Measurements from ENCODE around the gene TREX2.

TREX2 gene

DNA sequence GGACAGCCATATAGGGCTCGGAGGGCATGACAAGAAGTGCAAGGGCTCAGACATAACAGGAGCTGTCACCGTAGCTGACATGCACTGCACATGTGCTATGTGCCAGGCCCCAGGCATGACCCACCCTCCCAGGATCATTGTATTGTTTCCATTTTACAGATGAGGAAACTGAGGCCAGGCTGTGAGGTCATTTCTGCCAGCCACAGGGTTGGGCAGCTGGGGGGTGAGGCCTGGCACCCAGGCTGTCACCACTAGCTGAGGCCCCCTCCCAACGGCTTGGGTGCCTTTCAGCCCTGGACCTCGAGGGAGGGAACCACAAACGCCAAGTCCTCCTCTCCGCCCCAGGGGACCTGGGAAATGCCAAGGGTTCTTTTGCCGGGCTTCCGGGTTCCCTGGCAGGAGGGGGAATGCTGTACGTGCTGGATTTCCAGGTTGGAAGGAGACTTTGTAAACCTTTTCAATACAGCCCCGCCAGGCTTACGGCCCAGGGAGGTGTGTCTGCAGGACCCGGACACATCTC, 12.6 kb downstream of the TREX2 start:
- DNase-seq, result no peak

DNA sequence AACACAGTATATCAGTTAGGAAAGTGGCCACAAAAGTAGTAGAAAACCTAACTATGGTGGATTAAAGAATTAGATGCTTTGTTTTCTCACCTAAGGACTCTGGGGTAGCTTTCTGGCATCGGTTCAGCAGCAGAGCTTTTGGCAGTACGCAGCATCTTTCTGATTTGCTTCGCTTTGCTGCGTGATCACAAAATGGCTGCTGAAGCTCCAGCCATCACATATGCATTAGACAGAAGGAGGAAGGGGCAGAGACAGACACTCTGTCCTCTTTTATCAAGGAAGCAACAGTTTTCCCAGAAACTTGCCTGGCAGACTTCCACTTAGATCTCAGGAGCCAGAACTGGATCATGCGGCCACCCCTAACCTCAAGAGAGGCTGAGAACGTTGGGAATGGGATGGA, 15.1 kb downstream of the TREX2 start:
- DNase-seq, result no peak

- DNase-seq, result no peak
These were observed 19.7 kb downstream of the TREX2 start for GRCh38 chrX:153426204-153426603.

DNA sequence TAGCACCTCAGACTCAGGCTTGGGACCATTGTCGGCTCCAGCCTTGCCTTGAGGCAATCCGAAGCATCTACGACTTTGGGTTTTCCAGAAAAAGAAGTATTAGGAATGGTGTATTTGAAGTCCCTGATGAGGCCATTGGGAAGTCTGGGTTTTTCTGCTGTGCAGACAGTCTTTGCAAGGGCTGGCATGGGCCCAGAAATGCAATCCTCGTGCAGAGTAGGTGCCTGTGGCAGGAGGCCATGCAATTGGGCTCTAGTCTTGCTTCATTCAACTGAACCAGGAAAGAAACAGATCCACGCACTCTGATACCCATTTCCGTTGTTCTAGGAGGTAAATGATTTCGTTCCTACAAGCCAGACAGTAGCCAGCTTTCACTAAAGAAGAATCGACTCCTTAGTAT, 22.2 kb downstream of the TREX2 start:
- DNase-seq, result no peak

DNA sequence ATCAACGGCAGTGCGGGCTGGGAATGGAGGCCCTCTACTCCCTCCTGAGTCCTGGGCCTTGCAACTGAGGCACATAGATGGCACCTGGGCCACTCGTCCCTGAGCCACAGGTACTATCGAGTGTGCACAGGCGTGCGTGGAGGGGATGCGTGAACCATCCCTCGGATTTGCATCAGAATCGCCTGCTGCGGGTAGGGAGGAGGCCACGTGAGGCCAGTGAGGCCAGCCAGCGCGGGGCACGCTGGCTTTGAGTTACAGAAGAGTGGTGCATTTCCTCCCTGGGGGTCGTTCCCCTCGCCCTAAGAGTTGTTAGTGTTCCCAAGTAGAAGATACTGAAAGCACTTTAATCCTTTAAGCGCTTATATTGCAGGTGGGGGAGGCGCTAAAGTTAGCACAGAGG, 24.0 kb downstream of the TREX2 start:
- DNase-seq, result no peak

DNA sequence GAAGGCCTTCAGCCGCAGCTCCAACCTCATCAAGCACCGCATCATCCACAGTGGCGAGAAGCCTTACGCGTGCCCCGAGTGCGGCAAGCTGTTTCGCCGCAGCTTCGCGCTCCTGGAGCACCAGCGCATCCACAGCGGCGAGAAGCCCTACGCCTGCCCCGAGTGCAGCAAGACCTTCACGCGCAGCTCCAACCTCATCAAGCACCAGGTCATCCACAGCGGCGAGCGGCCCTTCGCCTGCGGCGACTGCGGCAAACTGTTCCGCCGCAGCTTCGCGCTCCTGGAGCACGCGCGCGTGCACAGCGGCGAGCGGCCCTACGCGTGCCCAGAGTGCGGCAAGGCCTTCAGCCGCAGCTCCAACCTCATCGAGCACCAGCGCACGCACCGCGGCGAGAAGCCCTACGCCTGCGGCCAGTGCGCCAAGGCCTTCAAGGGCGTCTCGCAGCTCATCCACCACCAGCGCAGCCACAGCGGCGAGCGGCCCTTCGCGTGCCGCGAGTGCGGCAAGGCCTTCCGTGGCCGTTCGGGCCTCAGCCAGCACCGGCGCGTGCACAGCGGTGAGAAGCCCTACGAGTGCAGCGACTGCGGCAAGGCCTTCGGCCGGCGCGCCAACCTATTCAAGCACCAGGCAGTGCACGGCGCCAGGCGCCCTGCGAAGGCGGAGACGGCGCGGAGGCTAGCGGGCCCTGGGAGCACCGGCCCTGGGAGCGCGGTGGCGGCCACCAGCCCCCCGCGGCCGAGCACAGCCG, 24.8 kb downstream of the TREX2 start:
- no peak for DNase-seq

DNA sequence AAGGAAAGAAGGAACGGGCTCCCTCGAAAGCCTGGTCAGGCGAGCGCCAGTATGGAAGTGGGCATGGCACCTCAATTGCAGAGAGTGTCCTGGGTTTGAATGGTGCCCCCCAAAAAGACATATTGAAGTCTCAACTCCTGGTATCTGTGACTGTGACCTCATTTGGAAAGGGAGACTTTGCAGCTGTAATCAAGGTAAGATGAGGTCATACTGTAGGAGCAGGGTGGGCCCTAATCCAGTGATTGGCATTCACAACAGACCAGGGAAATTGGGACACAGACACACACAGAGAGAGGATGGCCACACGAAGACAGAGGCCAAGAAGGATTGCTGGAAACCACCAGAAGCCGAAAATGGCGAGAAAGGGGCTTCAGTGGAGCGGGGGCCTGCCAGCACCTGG, 28.2 kb downstream of the TREX2 start:
- no peak for DNase-seq

DNA sequence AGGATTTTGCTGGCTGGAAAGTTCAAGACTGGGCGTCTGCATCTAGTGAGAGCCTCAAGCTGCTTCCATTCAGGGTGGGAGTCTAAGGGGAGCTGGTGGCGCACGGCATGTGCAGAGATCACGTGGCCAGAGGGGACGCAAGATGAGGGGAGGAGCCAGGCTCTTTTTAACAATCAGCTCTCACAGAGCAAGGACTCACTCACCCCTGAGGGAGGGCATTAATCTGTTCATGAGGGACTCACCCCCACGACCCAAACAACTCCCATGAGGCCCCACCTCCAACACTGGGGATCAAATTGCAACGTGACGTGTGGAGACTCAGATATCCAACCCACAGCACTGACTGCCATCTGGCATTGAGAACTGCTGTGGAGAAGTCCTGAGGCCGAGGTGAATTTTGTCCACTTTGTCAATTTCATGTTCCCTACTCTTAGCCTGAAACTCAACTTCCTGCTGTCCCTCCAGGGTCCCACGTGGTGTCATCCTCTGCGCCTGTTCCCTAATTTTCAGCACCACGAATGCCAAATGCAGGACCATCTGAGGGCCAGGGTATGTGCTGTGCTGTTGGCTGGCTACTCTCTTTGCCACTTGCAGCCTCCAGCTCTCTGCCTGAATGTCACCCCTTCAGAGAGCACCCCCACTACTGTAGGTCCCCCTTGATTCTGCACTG, 28.9 kb downstream of the TREX2 start:
- DNase-seq, result no peak

GRCh38 chrX:153414856-153415510, 30.9 kb downstream of the TREX2 start:
- DNase-seq, result no peak

DNA sequence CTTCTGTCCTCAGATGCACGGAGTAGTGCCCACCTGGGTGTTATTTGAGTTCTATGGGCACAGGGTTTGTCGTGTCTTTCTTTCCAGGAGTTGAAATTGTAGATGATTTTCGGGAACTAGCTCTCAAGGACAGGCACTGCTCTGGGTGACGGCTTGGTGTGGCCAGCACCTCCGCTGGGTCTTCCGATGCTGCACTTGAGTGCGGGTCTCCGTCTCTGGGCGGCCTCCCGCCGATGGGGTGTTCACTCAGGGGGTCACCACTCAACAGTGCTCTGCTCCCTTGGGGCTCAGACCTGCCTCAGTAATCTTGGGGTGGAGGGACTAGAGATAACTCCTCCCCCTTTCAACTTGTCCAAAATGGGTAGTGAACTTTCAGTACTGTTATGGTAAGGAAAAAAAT, 32.1 kb downstream of the TREX2 start:
- no peak for DNase-seq

- no peak for DNase-seq
These were observed 32.8 kb downstream of the TREX2 start for GRCh38 chrX:153412746-153413720.

DNA sequence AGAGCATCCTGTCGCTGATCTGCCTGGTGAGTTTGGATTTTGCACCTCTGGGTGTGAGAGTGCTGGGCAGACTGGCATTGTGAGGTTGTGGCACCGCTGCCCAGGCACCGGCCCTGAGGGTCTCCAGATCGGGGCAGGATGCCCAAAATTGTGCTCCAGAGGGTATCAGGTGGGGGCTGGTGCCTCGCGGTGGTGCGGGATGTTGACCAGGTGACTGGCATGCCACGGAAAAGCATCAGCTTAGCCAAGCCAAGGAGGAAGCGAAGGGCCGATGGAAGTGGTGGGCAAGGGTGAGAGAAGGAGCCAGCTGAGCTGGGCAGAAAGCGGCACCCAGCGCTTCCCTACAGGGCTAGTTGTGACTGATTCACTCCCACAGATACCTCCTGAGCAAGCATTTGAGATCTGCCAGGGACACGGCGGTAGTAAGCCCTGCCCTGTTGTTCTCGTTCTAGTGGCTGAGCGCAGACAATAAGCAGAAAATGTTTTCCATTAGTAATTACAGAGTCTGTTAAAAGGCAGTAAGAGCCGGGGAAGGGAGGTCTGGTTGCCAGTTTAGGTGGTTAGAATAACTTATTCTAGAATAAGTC, 33.8 kb downstream of the TREX2 start:
- no peak for DNase-seq

GRCh38 chrX:153411255-153411987, 34.4 kb downstream of the TREX2 start, which contains the start of gene ZFP92:
Gene ZFP92, plus strand, starts transcription at chrX:153411472. Its CDS starts 6,851 bp downstream, at chrX:153418323.
- peak; percentile 18 to 37 for DNase-seq

GRCh38 chrX:153410888-153411254, 35.0 kb downstream of the TREX2 start:
- DNase-seq, result no peak

- DNase-seq, result no peak
These were observed 35.5 kb downstream of the TREX2 start for GRCh38 chrX:153410373-153410772.

- no peak for DNase-seq
These were observed 36.3 kb downstream of the TREX2 start for GRCh38 chrX:153409414-153410101.

DNA sequence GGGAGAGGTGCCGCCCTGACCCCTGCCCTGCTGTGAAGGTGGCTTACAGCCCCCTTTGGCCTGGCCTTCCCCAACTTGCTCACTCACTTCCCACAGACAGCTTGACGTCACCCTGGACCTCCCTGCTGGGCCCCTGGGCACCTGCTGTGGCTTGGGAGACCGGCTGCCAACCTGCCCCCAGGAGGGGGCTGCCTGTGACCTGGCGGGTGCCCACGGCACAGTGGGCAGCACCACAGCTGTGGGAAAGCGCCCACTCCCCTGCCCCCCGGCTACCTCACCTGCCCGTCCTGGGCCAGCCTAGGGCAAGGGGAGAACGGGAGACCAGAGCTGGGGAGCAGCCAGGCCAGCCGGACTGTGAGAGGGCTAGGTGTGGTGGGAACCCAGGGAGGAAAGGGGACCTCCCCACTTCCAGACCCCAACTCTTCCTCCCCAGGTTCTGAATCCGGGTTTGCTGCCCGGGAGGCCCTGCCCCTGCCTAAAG, 36.9 kb downstream of the TREX2 start:
- no peak for DNase-seq

GRCh38 chrX:153408221-153408721, 37.6 kb downstream of the TREX2 start:
- no peak for DNase-seq

DNA sequence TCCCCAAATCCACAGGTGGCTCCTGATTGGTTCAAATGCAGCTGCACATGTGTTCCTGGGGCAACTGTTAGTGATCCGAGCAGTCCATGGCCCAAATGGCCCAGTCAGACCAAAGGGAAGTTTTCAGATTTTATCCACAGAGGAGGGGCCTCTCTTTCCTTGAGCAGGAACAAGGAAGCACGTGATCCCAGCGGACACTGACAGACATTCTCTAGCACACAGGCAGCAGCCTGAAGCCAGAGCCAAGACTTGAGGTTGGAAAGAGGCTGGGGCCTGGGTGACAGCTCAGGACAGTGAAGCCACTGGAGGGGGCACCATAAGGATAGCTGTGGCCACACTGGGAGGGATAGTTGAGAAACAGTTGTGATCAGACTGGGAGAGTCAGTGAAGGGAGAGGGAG, 38.1 kb downstream of the TREX2 start:
- DNase-seq, result no peak

- no peak for DNase-seq
These were observed 39.0 kb downstream of the TREX2 start for GRCh38 chrX:153406903-153407302.
